H1 (cell line): ENCODE results near the gene PLCB2. TPM values are rescaled to one million over a fixed set of nuclear protein-coding genes. Genes with fewer than 3 reads are reported as not detected.

Source experiments
- CTCF ChIA-PET: fragments of 300-600 bp; sonication (Branson Sonifier 250); formaldehyde crosslinking; loops from one replicate; lab custom pipeline; 2021; ENCODE audit not compliant: partially characterized antibody; lab: Charles Lee
- POLR2A ChIA-PET: fragments of 300-600 bp; sonication (Branson Sonifier 250); formaldehyde crosslinking; loops from one replicate; lab custom pipeline; 2021; ENCODE audit warnings: inconsistent platforms; ENCODE audit not compliant: partially characterized antibody; lab: Charles Lee
- DNase-seq, 2 experiments: peaks; one replicate each; pipeline versions ENCODE4 v3.0.0 to v3.0.0-alpha.2; 2010 to 2022; ENCODE audit warnings: low spot score in 2 of 2, low read depth in 1 of 2, mixed read lengths in 1 of 2
- FAIRE-seq: peaks from 2 replicates; lab custom pipeline; 2011; peaks lifted over from hg19 to GRCh38; lab: Jason Lieb, UNC
- H2AFZ ChIP-seq: 2 replicates; pipeline ENCODE4 v1.8.1; 2012; ENCODE audit warnings: low read length, inconsistent platforms
- H2AK5ac ChIP-seq: 2 replicates; pipeline ENCODE4 v1.6.1; 2013; ENCODE audit warnings: low read depth, low read length
- H2BK120ac ChIP-seq: replicated peaks from 2 replicates; pipeline ENCODE3; 2013; ENCODE audit warnings: low read depth, low read length, inconsistent platforms
- H2BK12ac ChIP-seq: 2 replicates; pipeline ENCODE4 v1.6.1; 2013; ENCODE audit warnings: low read depth, low read length
- H2BK15ac ChIP-seq: 2 replicates; pipeline ENCODE4 v1.6.1; 2013; ENCODE audit warnings: low read length
- H2BK20ac ChIP-seq: 2 replicates; pipeline ENCODE4 v1.6.1; 2013; ENCODE audit warnings: low read length
- H2BK5ac ChIP-seq: 2 replicates; pipeline ENCODE4 v1.6.1; 2013; ENCODE audit warnings: low read depth, low read length
- H3K14ac ChIP-seq: 2 replicates; pipeline ENCODE4 v1.6.1; 2013; ENCODE audit warnings: inconsistent platforms; ENCODE audit not compliant: insufficient read length
- H3K18ac ChIP-seq: 2 replicates; pipeline ENCODE4 v1.6.1; 2013; ENCODE audit warnings: low read length; ENCODE audit errors: extremely low read depth
- H3K23ac ChIP-seq: 2 replicates; pipeline ENCODE4 v1.6.1; 2013; ENCODE audit warnings: inconsistent platforms; ENCODE audit not compliant: insufficient read length
- H3K23me2 ChIP-seq: 2 replicates; pipeline ENCODE4 v1.6.1; 2013; ENCODE audit warnings: low read depth, low read length
- H3K27ac ChIP-seq: 2 replicates; pipeline ENCODE4 v1.6.1; 2011; ENCODE audit warnings: low read depth, low read length, inconsistent platforms
- H3K27me3 ChIP-seq, 4 experiments: replicated peaks in 1 of 4; 1 replicate in 1 of 4; 2 replicates in 3 of 4; pipeline versions ENCODE4 v1.6.1 to v1.8.1; 2011 to 2013; ENCODE audit warnings: low read length in 3 of 4, mild to moderate bottlenecking in 3 of 4, inconsistent platforms in 2 of 4, mixed read lengths in 2 of 4, moderate library complexity in 1 of 4; ENCODE audit not compliant: control insufficient read depth in 3 of 4, insufficient read depth in 3 of 4; ENCODE audit errors: extremely low read depth in 1 of 4
- H3K36me3 ChIP-seq, 4 experiments: 2 replicates each; pipeline versions ENCODE4 v1.6.1 to v1.8.1; 2011 to 2013; ENCODE audit warnings: mild to moderate bottlenecking in 4 of 4, low read length in 3 of 4, moderate library complexity in 2 of 4, control low read depth in 1 of 4, inconsistent platforms in 1 of 4; ENCODE audit not compliant: insufficient read depth in 4 of 4, control insufficient read depth in 2 of 4
- H3K4ac ChIP-seq: replicated peaks from 2 replicates; pipeline ENCODE3; 2013; ENCODE audit warnings: low read length, low read depth, mixed read lengths, inconsistent platforms; ENCODE audit not compliant: insufficient read length
- H3K4me1 ChIP-seq, 4 experiments: replicated peaks in 1 of 4; 1 replicate in 1 of 4; 2 replicates in 3 of 4; pipeline versions ENCODE4 v1.6.1 to v1.8.1; 2011 to 2013; ENCODE audit warnings: low read length in 3 of 4, inconsistent platforms in 2 of 4, mixed read lengths in 1 of 4; ENCODE audit not compliant: insufficient read depth in 4 of 4, control insufficient read depth in 3 of 4
- H3K4me2 ChIP-seq, 2 experiments: 2 replicates each; pipeline versions ENCODE4 v1.6.1 to v1.8.1; 2011 to 2013; ENCODE audit warnings: low read depth in 2 of 2, low read length in 2 of 2, control low read depth in 1 of 2, inconsistent platforms in 1 of 2, mild to moderate bottlenecking in 1 of 2; ENCODE audit not compliant: insufficient read depth in 1 of 2
- H3K4me3 ChIP-seq, 4 experiments: fragments of 200-600, 300-600 bp in 1 of 4; sonication (generic), shearing (Covaris generic), sonication (Bioruptor Twin) in 1 of 4; 2 replicates each; pipeline versions ENCODE4 v1.5.1 to v1.8.1; 2011 to 2016; ENCODE audit warnings: low read length in 4 of 4, low read depth in 3 of 4, control low read depth in 2 of 4, inconsistent platforms in 2 of 4, mild to moderate bottlenecking in 2 of 4, mixed read lengths in 1 of 4, moderate library complexity in 1 of 4; ENCODE audit not compliant: insufficient read depth in 2 of 4; ENCODE audit errors: extremely low read depth in 1 of 4
- H3K56ac ChIP-seq: replicated peaks from 2 replicates; pipeline ENCODE3; 2013; ENCODE audit warnings: low read depth, mild to moderate bottlenecking, mixed read lengths, low read length, inconsistent platforms; ENCODE audit not compliant: insufficient read length
- H3K79me1 ChIP-seq: 2 replicates; pipeline ENCODE4 v1.6.1; 2013; ENCODE audit warnings: low read depth, low read length, control low read depth
- H3K79me2 ChIP-seq, 2 experiments: 2 replicates each; pipeline versions ENCODE4 v1.6.1 to v1.8.1; 2012 to 2013; ENCODE audit warnings: low read length in 2 of 2, mild to moderate bottlenecking in 2 of 2, inconsistent platforms in 1 of 2; ENCODE audit not compliant: insufficient read depth in 2 of 2, control insufficient read depth in 1 of 2
- H3K9ac ChIP-seq, 4 experiments: replicated peaks in 1 of 4; 1 replicate in 1 of 4; 2 replicates in 3 of 4; pipeline versions ENCODE4 v1.6.1 to v1.8.1; 2011 to 2013; ENCODE audit warnings: low read depth in 3 of 4, low read length in 3 of 4, control low read depth in 2 of 4, mild to moderate bottlenecking in 2 of 4, moderate library complexity in 2 of 4, inconsistent platforms in 1 of 4; ENCODE audit errors: extremely low read depth in 1 of 4
- H3K9me3 ChIP-seq, 2 experiments: 2 replicates each; pipeline versions ENCODE4 v1.6.1 to v1.8.1; 2012 to 2013; ENCODE audit warnings: mild to moderate bottlenecking in 2 of 2, moderate library complexity in 2 of 2, control low read depth in 1 of 2, inconsistent platforms in 1 of 2, low read depth in 1 of 2, low read length in 1 of 2, mixed read lengths in 1 of 2; ENCODE audit not compliant: insufficient read depth in 2 of 2
- H4K20me1 ChIP-seq, 2 experiments: replicated peaks in 1 of 2; 2 replicates each; pipeline versions ENCODE3 to v1.8.1; 2011 to 2013; ENCODE audit warnings: inconsistent platforms in 2 of 2, low read length in 2 of 2, mild to moderate bottlenecking in 1 of 2; ENCODE audit not compliant: insufficient read depth in 2 of 2, control insufficient read depth in 1 of 2
- H4K5ac ChIP-seq: 2 replicates; pipeline ENCODE4 v1.6.1; 2013; ENCODE audit warnings: low read length, low read depth, mixed read lengths, inconsistent platforms; ENCODE audit not compliant: insufficient read length
- H4K8ac ChIP-seq: 2 replicates; pipeline ENCODE4 v1.8.0; 2013; ENCODE audit warnings: mild to moderate bottlenecking, moderate library complexity, low read length, inconsistent platforms; ENCODE audit not compliant: insufficient read depth; ENCODE audit errors: extremely low read depth
- H4K91ac ChIP-seq: replicated peaks from 2 replicates; pipeline ENCODE3; 2013; ENCODE audit warnings: low read length, mixed read lengths, inconsistent platforms; ENCODE audit not compliant: insufficient read length
- ASH2L ChIP-seq: fragments of 200-600, 300-600 bp; sonication (generic); IDR thresholded peaks from one replicate; pipeline ENCODE4 v1.7.1; 2017; ENCODE audit warnings: low read length
- BCL11A ChIP-seq, 2 experiments: IDR thresholded peaks; one replicate each; pipeline ENCODE4 v1.6.1; 2011; ENCODE audit warnings: low read depth in 2 of 2, low read length in 2 of 2, mild to moderate bottlenecking in 2 of 2
- CBX5 ChIP-seq: fragments of 300-800, 300-1000 bp; sonication (generic); IDR thresholded peaks from 2 replicates; pipeline ENCODE4 v1.7.1; 2016; ENCODE audit warnings: antibody characterized with exemption, low read length, low read depth
- CEBPB ChIP-seq: IDR thresholded peaks from 2 replicates; pipeline ENCODE4 v1.6.1; 2012; ENCODE audit warnings: low read depth, low read length
- CHD2 ChIP-seq: IDR thresholded peaks from 2 replicates; pipeline ENCODE4 v1.6.1; 2012; ENCODE audit warnings: low read length, improper control_type of control experiment
- EZH2 ChIP-seq: fragments of 200-600 bp; sonication (generic); IDR thresholded peaks from 2 replicates; pipeline ENCODE4 v1.7.1; 2012; ENCODE audit warnings: low read depth, mild to moderate bottlenecking, moderate library complexity, low read length, inconsistent platforms; ENCODE audit not compliant: severe bottlenecking
- PHF8 ChIP-seq: fragments of 200-600 bp; sonication (generic); conservative IDR thresholded peaks from 2 replicates; pipeline ENCODE4 v1.7.1; 2012; ENCODE audit warnings: low read depth, mild to moderate bottlenecking, inconsistent platforms, low read length, moderate library complexity
- POLR2A ChIP-seq, 2 experiments: IDR thresholded peaks; 1 replicate in 1 of 2; 2 replicates in 1 of 2; pipeline ENCODE4 v1.6.1; 2011; ENCODE audit warnings: low read depth in 2 of 2, low read length in 2 of 2, mild to moderate bottlenecking in 2 of 2; ENCODE audit errors: control extremely low read depth in 1 of 2
- RAD21 ChIP-seq, 2 experiments: IDR thresholded peaks in 1 of 2; conservative IDR thresholded peaks in 1 of 2; 2 replicates each; pipeline ENCODE4 v1.6.1; 2011; ENCODE audit warnings: low read depth in 2 of 2, low read length in 2 of 2, improper control_type of control experiment in 1 of 2, inconsistent platforms in 1 of 2, mild to moderate bottlenecking in 1 of 2, moderate library complexity in 1 of 2
- RFX5 ChIP-seq: IDR thresholded peaks from 2 replicates; pipeline ENCODE4 v1.6.1; 2011; ENCODE audit warnings: low read depth, low read length, improper control_type of control experiment, borderline replicate concordance
- SRF ChIP-seq: IDR thresholded peaks from 2 replicates; pipeline ENCODE4 v1.6.1; 2011; ENCODE audit warnings: mild to moderate bottlenecking, low read depth, low read length, moderate library complexity
- SUZ12 ChIP-seq: fragments of 200-600 bp; sonication (generic); IDR thresholded peaks from 2 replicates; pipeline ENCODE4 v1.6.1; 2012; ENCODE audit warnings: mild to moderate bottlenecking, inconsistent platforms, low read length, moderate library complexity, mixed read lengths
- TAF1 ChIP-seq: IDR thresholded peaks from 2 replicates; pipeline ENCODE4 v1.6.1; 2011; ENCODE audit warnings: mild to moderate bottlenecking, low read depth, low read length
- YY1 ChIP-seq: IDR thresholded peaks from 2 replicates; pipeline ENCODE4 v1.6.1; 2011; ENCODE audit warnings: low read depth, mild to moderate bottlenecking, low read length
- WGBS, 2 experiments: shearing (Covaris generic) in 1 of 2; methylation state at CpG; one replicate each; pipeline versions ENCODE4 v1.1.6 to v1.1.7; 2013 to 2015; ENCODE audit warnings: low lambda C conversion rate in 2 of 2, mixed read lengths in 2 of 2, inconsistent platforms in 1 of 2, low coverage in 1 of 2, missing lambda C conversion rate in 1 of 2; ENCODE audit not compliant: insufficient replicate concordance in 2 of 2, insufficient coverage in 1 of 2, insufficient read length in 1 of 2; ENCODE audit errors: extremely low coverage in 1 of 2, missing lambda C conversion rate in 1 of 2; 5-methylcytosine and 5-hydroxymethylcytosine counted together
- polyA plus RNA-seq, 7 experiments: library from polyadenylated mRNA; depleted of rRNA in 3 of 7; stranded (reverse) in 5 of 7; unstranded in 2 of 7; fragments of >200 nt in 5 of 7; fragments of 200-250 nt in 2 of 7; gene quantifications; 1 replicate in 5 of 7; 2 replicates in 1 of 7; 4 replicates in 1 of 7; pipeline versions ENCODE4 v1.2.1 to v1.2.3, GENCODE V29; 2011 to 2013; ENCODE audit warnings: missing spikeins in 2 of 7, mixed read lengths in 2 of 7
- total RNA-seq: library from RNA; stranded (reverse); fragmentation: NEBNext Ultra II Directional; extraction: Animal tissue kit (Norgen Biotek cat#: 25700); gene quantifications from 2 replicates; pipeline ENCODE4 v1.2.1, GENCODE V29; 2021

Gene PLCB2
- total and polyA plus RNA-seq, 2 of the 8 experiments (the other 6 are each of a cell fraction or from before 2014, with no cell fraction given), result 7.2 to 8.4 TPM

DNA sequence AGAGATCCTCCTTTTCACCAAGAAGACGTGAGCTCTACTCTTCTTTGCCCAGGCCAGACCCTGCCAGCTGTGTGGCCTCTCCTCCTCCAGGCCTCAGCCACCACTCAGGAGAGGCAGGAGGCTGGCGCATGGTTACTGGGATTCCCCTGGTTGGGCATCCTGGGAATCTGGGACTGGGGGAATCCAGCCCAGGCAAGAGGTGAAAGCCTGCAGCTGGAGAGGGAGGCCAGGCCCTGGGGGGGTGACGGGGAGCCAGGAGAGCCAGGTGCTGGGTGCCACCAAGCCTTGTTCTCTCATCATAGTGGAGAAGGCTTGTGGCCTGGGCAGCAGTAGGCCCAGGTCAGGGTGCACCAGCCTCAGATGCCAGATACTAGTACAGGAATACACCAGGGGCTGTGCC lies 26.8 kb upstream of the PLCB2 start:
- Histone ChIP-seq H4K20me1 (no peaks in the 10 kb centered on the region), H2BK15ac (peak overlapping the region; percentile 97), H3K79me2 (no peaks in the 10 kb centered on the region), H2AK5ac (no peak overlapping the region), H3K36me3 (peaks cover 0 to 2% (median 0%) of the 10 kb centered on the region in 4 experiments; a peak in 3 of 8 replicates), H2BK12ac (peak overlapping the region; percentile 96; the same call in 1 of the 2 replicates), H3K9ac (no peak overlapping the region), H3K23me2 (no peaks in the 10 kb centered on the region; the same call in 1 of the 2 replicates), H3K18ac (no peak overlapping the region; the same call in 1 of the 2 replicates), H3K4me1 (peaks cover 0 to 31% (median 18%) of the 10 kb centered on the region in 4 experiments; a peak in 6 of 7 replicates), H3K4ac (no peak overlapping the region), H2BK20ac (0 out of 2 replicates have a peak overlapping the region, but pooled peaks have one; percentile 61), H3K14ac (no peak overlapping the region), H4K91ac (peak overlapping the region; percentile 41), H2BK5ac (peak overlapping the region; percentile 44; the same call in 1 of the 2 replicates), H2BK120ac (no peak overlapping the region), H3K56ac (no peak overlapping the region), H2AFZ (no peak overlapping the region), H3K4me2 (no peak overlapping the region), H3K27me3 (peaks cover 0 to 4% (median under 1%) of the 10 kb centered on the region in 4 experiments; a peak in 1 of 7 replicates), H3K27ac (no peak overlapping the region), H3K23ac (no peak overlapping the region), H3K9me3 (no peaks in the 10 kb centered on the region), H4K8ac (no peak overlapping the region; the same call in 1 of the 2 replicates), H3K79me1 (no peaks in the 10 kb centered on the region), H4K5ac (no peak overlapping the region), H3K4me3 (no peak overlapping the region)
- DNase-seq (no peak), FAIRE-seq (no peak)
- 88% methylated on average over 3 of the region's 3 CpGs; no CpG with 5 or more reads in 1 of the 2 experiments for WGBS, 2 experiments
- CTCF ChIA-PET, result interaction anchor here (0.5 to 27.4 kb wide), 12 partner anchors 7 to 544 kb away, joined by 3 to 584 read pairs (median 106); partner anchors contain the start of genes ANKRD63, BMF, DISP2 and INAFM2
- POLR2A ChIA-PET, result interaction anchor here (0.7 to 8.1 kb wide), 4 partner anchors 7 to 41 kb away, joined by 3 to 66 read pairs (median 4); no protein-coding TSS in a partner anchor
- TF ChIP-seq YY1 (no peak), BCL11A (IDR thresholded peaks at IDR 0.05; ENCODE audit: low read depth in 2 of 2, low read length in 2 of 2) (no peak), SRF (no peak), CEBPB (no peak), CHD2 (no peak), POLR2A (IDR thresholded peaks at IDR 0.05; ENCODE audit: control extremely low read depth in 1 of 2, low read depth in 2 of 2, low read length in 2 of 2) (no peak), TAF1 (no peak), ASH2L (no peak), SUZ12 (no peak), PHF8 (no peak), RFX5 (no peak), CBX5 (no peak), EZH2 (no peak), RAD21 (IDR thresholded peaks at IDR 0.05 in 1 of 2, conservative IDR thresholded peaks at IDR 0.05 in 1 of 2; ENCODE audit: low read depth in 2 of 2, low read length in 2 of 2) (no peak)
